Parathyroid adenoma (tissue), 2 donors: Measurements from ENCODE around the gene C3AR1.
"Not testable (repeated sequence)": the region's sequence is repeated elsewhere in the genome, so short reads cannot be mapped to it uniquely, and the experiment has no call there.

Experiments used
- H2AFZ ChIP-seq: fragments of 300-600 bp; sonication (generic); one replicate; pipeline ENCODE4 v1.7.0; 2017; ENCODE audit warnings: antibody characterized with exemption, mild to moderate bottlenecking
- H3K27ac ChIP-seq: fragments of 300-600 bp; sonication (generic); one replicate; pipeline ENCODE4 v1.7.0; 2017
- H3K27me3 ChIP-seq: fragments of 300-600 bp; sonication (generic); one replicate; pipeline ENCODE4 v1.7.0; 2017; ENCODE audit warnings: low read length; ENCODE audit not compliant: control insufficient read depth, insufficient read depth
- H3K36me3 ChIP-seq: fragments of 300-600 bp; sonication (generic); one replicate; pipeline ENCODE4 v1.7.0; 2017; ENCODE audit warnings: low read length; ENCODE audit not compliant: control insufficient read depth, insufficient read depth
- H3K4me1 ChIP-seq: fragments of 300-600 bp; sonication (generic); one replicate; pipeline ENCODE4 v1.7.0; 2017; ENCODE audit warnings: control low read depth
- H3K4me2 ChIP-seq: fragments of 300-600 bp; sonication (generic); one replicate; pipeline ENCODE4 v1.7.0; 2017; ENCODE audit warnings: low read length
- H3K4me3 ChIP-seq: fragments of 300-600 bp; sonication (generic); one replicate; pipeline ENCODE4 v1.7.0; 2017; ENCODE audit warnings: low read depth, low read length
- H3K79me2 ChIP-seq: fragments of 300-600 bp; sonication (generic); one replicate; pipeline ENCODE4 v1.7.0; 2017; ENCODE audit warnings: control low read depth
- H3K9ac ChIP-seq: fragments of 300-600 bp; sonication (generic); one replicate; pipeline ENCODE4 v1.7.0; 2017; ENCODE audit warnings: mild to moderate bottlenecking
- H3K9me3 ChIP-seq: fragments of 300-600 bp; sonication (generic); one replicate; pipeline ENCODE4 v1.7.0; 2017; ENCODE audit warnings: low read length; ENCODE audit not compliant: control insufficient read depth
- TF ChIP-seq, protein P1 (sequence below): fragments of 300-600 bp; sonication (generic); IDR thresholded peaks from one replicate; pipeline ENCODE4 v1.7.0; 2017; ENCODE audit warnings: antibody characterized with exemption, mild to moderate bottlenecking
- donor health status: primary hyperparathyroidism.

The C3AR1 gene

DNA sequence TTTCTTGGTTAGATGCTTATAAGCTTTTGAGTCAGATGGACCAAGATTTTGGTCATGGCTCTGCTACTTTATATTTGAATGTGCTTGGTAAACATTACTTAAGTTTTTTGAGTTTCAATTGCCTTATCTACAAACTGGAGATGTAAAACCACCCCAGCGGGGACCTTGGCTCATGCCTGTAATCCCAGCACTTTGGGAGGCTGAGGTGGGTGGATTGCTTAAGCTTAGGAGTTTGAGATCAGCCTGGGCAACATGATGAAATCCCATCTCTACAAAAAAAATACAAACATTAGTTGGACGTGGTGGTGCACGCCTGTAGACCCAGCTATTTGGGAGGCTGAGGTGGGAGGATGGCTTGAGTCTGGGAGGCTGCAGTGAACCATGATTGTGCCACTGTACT, 27.1 kb upstream of the C3AR1 start:
- Histone ChIP-seq H3K9me3 (no peaks in the 10 kb centered on the region), H3K4me3 (no peak overlapping the region), H3K4me2 (no peak overlapping the region), H3K36me3 (no peaks in the 10 kb centered on the region), H3K9ac (no peak overlapping the region), H3K4me1 (peaks cover 14% of the 10 kb centered on the region), H2AFZ (no peak overlapping the region), H3K79me2 (no peaks in the 10 kb centered on the region), H3K27ac (no peak overlapping the region), H3K27me3 (no peaks in the 10 kb centered on the region)
- TF ChIP-seq, protein P1, sequence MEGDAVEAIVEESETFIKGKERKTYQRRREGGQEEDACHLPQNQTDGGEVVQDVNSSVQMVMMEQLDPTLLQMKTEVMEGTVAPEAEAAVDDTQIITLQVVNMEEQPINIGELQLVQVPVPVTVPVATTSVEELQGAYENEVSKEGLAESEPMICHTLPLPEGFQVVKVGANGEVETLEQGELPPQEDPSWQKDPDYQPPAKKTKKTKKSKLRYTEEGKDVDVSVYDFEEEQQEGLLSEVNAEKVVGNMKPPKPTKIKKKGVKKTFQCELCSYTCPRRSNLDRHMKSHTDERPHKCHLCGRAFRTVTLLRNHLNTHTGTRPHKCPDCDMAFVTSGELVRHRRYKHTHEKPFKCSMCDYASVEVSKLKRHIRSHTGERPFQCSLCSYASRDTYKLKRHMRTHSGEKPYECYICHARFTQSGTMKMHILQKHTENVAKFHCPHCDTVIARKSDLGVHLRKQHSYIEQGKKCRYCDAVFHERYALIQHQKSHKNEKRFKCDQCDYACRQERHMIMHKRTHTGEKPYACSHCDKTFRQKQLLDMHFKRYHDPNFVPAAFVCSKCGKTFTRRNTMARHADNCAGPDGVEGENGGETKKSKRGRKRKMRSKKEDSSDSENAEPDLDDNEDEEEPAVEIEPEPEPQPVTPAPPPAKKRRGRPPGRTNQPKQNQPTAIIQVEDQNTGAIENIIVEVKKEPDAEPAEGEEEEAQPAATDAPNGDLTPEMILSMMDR: no peak

DNA sequence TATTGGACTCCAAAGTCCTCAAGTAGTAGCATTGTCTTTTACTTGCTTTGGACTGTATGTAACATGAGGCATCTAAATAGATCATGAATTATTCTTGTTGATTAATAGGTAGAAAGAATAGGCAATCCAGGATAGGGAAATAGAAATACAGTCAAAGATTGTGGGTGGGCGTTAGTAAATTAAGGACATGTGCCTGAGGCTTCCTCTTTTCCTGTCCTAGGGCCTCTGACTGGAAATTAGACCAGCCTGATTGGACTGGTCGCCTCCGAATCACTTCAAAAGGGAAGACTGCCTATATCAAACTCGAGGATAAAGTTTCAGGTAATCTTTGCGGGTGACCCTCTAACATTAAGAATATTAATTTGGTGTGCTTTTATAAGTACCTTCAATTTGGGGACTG, 23.6 kb upstream of the C3AR1 start:
- TF ChIP-seq, protein P1: no peak
- Histone ChIP-seq H3K4me3 (no peak overlapping the region), H3K4me2 (no peak overlapping the region), H3K27ac (no peak overlapping the region), H3K9ac (no peak overlapping the region), H3K79me2 (peaks cover 7% of the 10 kb centered on the region), H3K27me3 (no peaks in the 10 kb centered on the region), H3K36me3 (no peaks in the 10 kb centered on the region), H2AFZ (no peak overlapping the region), H3K9me3 (no peaks in the 10 kb centered on the region), H3K4me1 (no peaks in the 10 kb centered on the region)

DNA sequence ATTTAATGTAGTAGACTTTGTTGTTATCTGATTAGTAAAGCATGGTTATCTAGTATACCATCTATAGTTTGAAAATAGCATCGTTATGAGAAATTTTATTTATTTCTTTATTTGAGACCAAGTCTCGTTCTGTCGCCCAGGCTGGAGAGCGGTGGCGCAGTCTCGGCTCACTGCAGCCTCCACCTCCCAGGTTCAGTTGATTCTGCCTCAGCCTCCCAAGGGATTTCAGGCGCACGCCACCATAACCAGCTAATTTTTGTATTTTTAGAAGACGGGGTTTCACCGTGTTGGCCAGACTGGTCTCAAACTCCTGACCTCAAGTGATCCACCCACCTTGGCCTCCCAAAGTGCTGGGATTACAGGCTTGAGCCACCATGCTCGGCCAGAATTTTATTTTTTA, 23.1 kb upstream of the C3AR1 start:
- H2AFZ ChIP-seq, H3K9me3 ChIP-seq, H3K9ac ChIP-seq, H3K4me2 ChIP-seq, H3K27me3 ChIP-seq, H3K36me3 ChIP-seq, H3K4me1 ChIP-seq, H3K4me3 ChIP-seq, H3K79me2 ChIP-seq, H3K27ac ChIP-seq: not testable (repeated sequence)

DNA sequence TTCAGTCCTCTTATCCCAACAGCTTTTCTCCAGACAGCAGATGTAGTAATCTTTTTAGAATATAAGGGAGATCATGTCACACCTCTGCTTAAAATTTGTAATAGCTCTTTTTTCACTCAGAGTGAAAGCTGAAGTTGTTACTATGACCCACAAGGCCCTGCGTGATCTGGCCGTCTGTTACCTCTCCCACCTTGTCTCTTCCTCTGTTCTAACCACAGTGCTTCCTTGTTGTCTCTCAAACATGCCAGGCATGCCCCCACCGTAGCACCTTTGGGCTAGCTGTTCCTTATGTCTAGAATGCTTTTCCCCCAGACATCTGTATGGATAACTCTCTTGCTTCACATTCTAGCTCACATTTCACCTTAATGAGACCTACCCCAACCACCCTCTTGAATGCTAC, 22.4 kb upstream of the C3AR1 start:
- Histone ChIP-seq H3K36me3 (no peaks in the 10 kb centered on the region), H3K27ac (no peak overlapping the region), H3K4me3 (no peak overlapping the region), H3K9ac (no peak overlapping the region), H3K9me3 (no peaks in the 10 kb centered on the region), H3K27me3 (no peaks in the 10 kb centered on the region), H3K79me2 (peaks cover 7% of the 10 kb centered on the region), H3K4me1 (no peaks in the 10 kb centered on the region), H3K4me2 (no peak overlapping the region), H2AFZ (no peak overlapping the region)
- TF ChIP-seq, protein P1: no peak

DNA sequence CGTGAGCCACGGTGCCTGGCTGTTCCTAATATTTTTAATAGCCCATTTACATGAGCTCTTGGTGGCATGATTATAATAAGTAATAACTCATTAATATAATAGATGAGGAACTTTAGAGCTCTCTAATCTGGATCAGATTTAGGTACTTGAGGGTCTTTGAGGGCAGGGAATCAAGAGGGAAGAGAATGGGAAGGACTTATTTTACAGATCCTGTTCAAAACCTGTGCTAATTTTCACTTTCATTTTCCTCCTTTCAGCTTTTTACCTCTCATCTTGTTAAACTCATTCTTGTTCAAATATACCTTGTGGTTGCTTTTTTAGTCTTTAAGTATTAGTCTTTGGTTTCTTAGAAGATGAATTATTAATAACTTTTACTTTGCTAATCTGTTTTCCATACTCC, 21.5 kb upstream of the C3AR1 start:
- Histone ChIP-seq H3K4me2 (no peak overlapping the region), H3K36me3 (no peaks in the 10 kb centered on the region), H2AFZ (no peak overlapping the region), H3K9me3 (no peaks in the 10 kb centered on the region), H3K27me3 (no peaks in the 10 kb centered on the region), H3K9ac (no peak overlapping the region), H3K4me1 (no peaks in the 10 kb centered on the region), H3K27ac (no peak overlapping the region), H3K4me3 (no peak overlapping the region), H3K79me2 (peaks cover 11% of the 10 kb centered on the region)
- TF ChIP-seq, protein P1: no peak

DNA sequence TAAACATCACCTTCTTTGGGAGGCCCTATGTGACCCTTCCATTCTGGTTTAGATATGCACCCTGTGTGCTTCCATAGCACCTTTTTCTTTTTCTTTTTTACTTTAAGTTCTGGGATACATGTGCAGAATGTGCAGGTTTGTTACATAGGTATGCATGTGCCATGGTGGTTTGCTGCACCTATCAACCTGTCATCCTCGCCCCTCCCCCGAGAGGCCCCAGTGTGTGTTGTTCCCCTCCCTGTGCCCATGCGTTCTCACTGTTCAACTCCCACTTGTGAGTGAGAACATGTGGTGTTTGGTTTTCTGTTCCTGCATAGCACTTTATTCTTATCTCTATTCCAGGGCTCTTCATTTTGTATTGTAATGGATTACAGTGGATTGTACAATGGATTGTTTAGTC, 18.2 kb upstream of the C3AR1 start:
- peaks cover 11% of the 10 kb centered on the region for H3K79me2 ChIP-seq
- H3K27ac ChIP-seq, H3K27me3 ChIP-seq, H3K4me3 ChIP-seq, H3K4me1 ChIP-seq, H2AFZ ChIP-seq, H3K36me3 ChIP-seq, H3K4me2 ChIP-seq, H3K9me3 ChIP-seq, H3K9ac ChIP-seq: not testable (repeated sequence)
